OCI-LY1 (cell line): ENCODE results near the gene CUX1.
A peak's percentile ranks its signal among the peaks of the same experiment; 100 is the strongest.
"Not testable (repeated sequence)": the region's sequence is repeated elsewhere in the genome, so short reads cannot be mapped to it uniquely, and the experiment has no call there.

Experiments
- H2AFZ ChIP-seq: fragments of 200-600 bp; sonication (generic), shearing (Covaris generic); 2 replicates; pipeline ENCODE4 v1.6.0; 2014; ENCODE audit warnings: antibody characterized with exemption, mild to moderate bottlenecking, low read length
- H3F3A ChIP-seq: fragments of 200-600 bp; sonication (generic), shearing (Covaris generic); 2 replicates; pipeline ENCODE4 v1.6.0; 2014; ENCODE audit warnings: mild to moderate bottlenecking, antibody characterized with exemption, low read length, moderate library complexity; ENCODE audit not compliant: insufficient read depth
- H3K27ac ChIP-seq: fragments of 200-600 bp; sonication (generic); 2 replicates; pipeline ENCODE4 v1.5.1; 2014; ENCODE audit warnings: low read length, mixed run types, mild to moderate bottlenecking, low read depth; ENCODE audit not compliant: poor library complexity, severe bottlenecking
- H3K27me3 ChIP-seq: fragments of 200-600 bp; sonication (generic); 2 replicates; pipeline ENCODE4 v1.6.0; 2014; ENCODE audit warnings: antibody characterized with exemption, mild to moderate bottlenecking, low read length, moderate library complexity; ENCODE audit not compliant: insufficient read depth
- H3K36me3 ChIP-seq: fragments of 200-600 bp; sonication (generic); 2 replicates; pipeline ENCODE4 v1.6.1; 2014; ENCODE audit warnings: mild to moderate bottlenecking, antibody characterized with exemption, low read length, moderate library complexity, mixed read lengths; ENCODE audit not compliant: insufficient read depth
- H3K4me1 ChIP-seq: fragments of 200-600 bp; sonication (generic); 2 replicates; pipeline ENCODE4 v1.5.1; 2014; ENCODE audit warnings: mild to moderate bottlenecking, low read length, moderate library complexity; ENCODE audit not compliant: insufficient read depth, severe bottlenecking
- H3K4me2 ChIP-seq: fragments of 200-600 bp; sonication (generic), shearing (Covaris generic); 2 replicates; pipeline ENCODE4 v1.6.1; 2014; ENCODE audit warnings: low read length
- H3K4me3 ChIP-seq: fragments of 200-600 bp; sonication (generic); 2 replicates; pipeline ENCODE4 v1.5.1; 2014; ENCODE audit warnings: low read length, low read depth, mild to moderate bottlenecking, mixed read lengths; ENCODE audit not compliant: poor library complexity, severe bottlenecking
- H3K79me2 ChIP-seq: fragments of 200-600 bp; shearing (Covaris generic); 2 replicates; pipeline ENCODE4 v1.6.1; 2016; ENCODE audit warnings: mixed run types, low read length, mixed read lengths; ENCODE audit not compliant: insufficient read depth
- H3K9ac ChIP-seq: fragments of 200-600 bp; sonication (generic), shearing (Covaris generic); 2 replicates; pipeline ENCODE4 v1.6.1; 2014; ENCODE audit warnings: mild to moderate bottlenecking, low read length, mixed read lengths
- H3K9me2 ChIP-seq: fragments of 200-600 bp; sonication (generic), shearing (Covaris generic); 2 replicates; pipeline ENCODE4 v1.6.1; 2014; ENCODE audit warnings: low read depth, mild to moderate bottlenecking, low read length, mixed read lengths
- H3K9me3 ChIP-seq: fragments of 200-600 bp; shearing (Covaris generic); 2 replicates; pipeline ENCODE4 v1.6.1; 2014; ENCODE audit warnings: low read length, mixed read lengths
- H4K20me1 ChIP-seq: fragments of 200-600 bp; sonication (generic), shearing (Covaris generic); 2 replicates; pipeline ENCODE4 v1.6.0; 2016; ENCODE audit warnings: mild to moderate bottlenecking, low read length; ENCODE audit not compliant: insufficient read depth
- EZH2 ChIP-seq: fragments of 200-600 bp; sonication (generic), shearing (Covaris generic); IDR thresholded peaks from 2 replicates; pipeline ENCODE4 v1.8.0; 2017; ENCODE audit warnings: borderline replicate concordance, mixed run types, mild to moderate bottlenecking, antibody characterized with exemption, low read length, moderate library complexity, mixed read lengths
- TF ChIP-seq, protein P1 (sequence below): fragments of 200-600 bp; sonication (generic), shearing (Covaris generic); IDR thresholded peaks from 2 replicates; pipeline ENCODE4 v1.5.1; 2017; ENCODE audit warnings: mild to moderate bottlenecking, antibody characterized with exemption, low read length, moderate library complexity, mixed read lengths

The CUX1 gene

DNA sequence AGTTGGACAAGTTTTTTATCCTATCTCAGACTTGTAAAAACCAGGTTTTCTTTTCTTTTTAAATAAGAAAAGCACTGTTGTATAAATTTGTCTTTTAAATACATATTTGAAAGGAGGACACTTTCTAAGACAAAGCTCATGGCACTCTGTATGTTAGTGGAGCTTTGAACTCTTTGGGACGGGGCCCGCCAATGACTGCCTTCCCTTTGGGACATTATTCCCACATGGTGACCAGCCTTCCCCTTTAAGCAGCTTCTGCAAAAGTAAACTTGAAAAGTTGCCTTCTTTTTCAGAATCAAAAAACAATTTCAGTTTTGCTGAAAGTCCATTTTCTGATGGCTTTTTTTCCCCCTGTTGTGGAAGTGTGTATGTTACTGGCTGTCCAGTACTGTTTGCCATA, 1.8 kb downstream of the CUX1 start:
- peaks cover 38% of the 10 kb centered on the region; the same call in 1 of the 2 replicates for H3K36me3 ChIP-seq
- H2AFZ ChIP-seq = no peak overlapping the region
- peaks cover 71% of the 10 kb centered on the region for H3K79me2 ChIP-seq
- H3K4me3 ChIP-seq = peak overlapping the region; percentile 85
- H3K27me3 ChIP-seq = no peaks in the 10 kb centered on the region
- H3K4me1 ChIP-seq = peaks cover 75% of the 10 kb centered on the region
- H3K4me2 ChIP-seq = peak overlapping the region; percentile 91
- no peaks in the 10 kb centered on the region for H4K20me1 ChIP-seq
- H3K9me2 ChIP-seq = no peaks in the 10 kb centered on the region
- H3K9ac ChIP-seq = peak overlapping the region; percentile 93
- no peak for TF ChIP-seq EZH2
- TF ChIP-seq, protein P1, sequence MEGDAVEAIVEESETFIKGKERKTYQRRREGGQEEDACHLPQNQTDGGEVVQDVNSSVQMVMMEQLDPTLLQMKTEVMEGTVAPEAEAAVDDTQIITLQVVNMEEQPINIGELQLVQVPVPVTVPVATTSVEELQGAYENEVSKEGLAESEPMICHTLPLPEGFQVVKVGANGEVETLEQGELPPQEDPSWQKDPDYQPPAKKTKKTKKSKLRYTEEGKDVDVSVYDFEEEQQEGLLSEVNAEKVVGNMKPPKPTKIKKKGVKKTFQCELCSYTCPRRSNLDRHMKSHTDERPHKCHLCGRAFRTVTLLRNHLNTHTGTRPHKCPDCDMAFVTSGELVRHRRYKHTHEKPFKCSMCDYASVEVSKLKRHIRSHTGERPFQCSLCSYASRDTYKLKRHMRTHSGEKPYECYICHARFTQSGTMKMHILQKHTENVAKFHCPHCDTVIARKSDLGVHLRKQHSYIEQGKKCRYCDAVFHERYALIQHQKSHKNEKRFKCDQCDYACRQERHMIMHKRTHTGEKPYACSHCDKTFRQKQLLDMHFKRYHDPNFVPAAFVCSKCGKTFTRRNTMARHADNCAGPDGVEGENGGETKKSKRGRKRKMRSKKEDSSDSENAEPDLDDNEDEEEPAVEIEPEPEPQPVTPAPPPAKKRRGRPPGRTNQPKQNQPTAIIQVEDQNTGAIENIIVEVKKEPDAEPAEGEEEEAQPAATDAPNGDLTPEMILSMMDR = no peak
- H3F3A ChIP-seq = no peaks in the 10 kb centered on the region
- no peaks in the 10 kb centered on the region for H3K9me3 ChIP-seq
- peak overlapping the region; percentile 86 for H3K27ac ChIP-seq

DNA sequence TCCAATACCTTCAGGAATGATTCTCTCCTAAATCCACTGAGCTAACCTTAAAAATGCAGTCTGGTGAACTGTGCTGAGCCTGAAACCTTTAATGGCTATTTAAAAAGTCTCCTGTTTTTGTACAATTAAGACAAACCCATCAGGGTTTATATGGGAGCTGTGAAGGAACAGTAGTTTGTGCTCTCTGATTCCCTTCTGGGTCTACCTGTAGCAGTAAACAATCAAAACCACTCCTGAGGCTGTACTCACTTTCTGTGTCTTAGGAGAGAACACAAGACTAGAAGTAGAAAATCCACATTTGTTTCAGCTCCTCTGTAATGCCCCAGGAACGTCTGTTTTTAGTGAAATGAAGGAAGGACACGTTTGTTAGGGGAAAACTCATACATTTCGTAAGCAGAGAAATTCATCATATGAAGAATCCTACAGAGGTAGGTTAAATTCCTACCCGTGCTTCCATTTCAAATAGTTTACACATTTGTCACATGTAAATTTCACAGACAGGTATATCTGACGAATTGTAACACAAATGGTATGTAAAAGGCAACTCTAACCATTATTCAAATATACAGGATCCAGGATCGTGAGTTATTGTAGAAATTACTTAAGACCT, 2.6 kb downstream of the CUX1 start:
- H3K36me3 ChIP-seq = peaks cover 43% of the 10 kb centered on the region; the same call in 1 of the 2 replicates
- peak overlapping the region; percentile 91 for H3K4me2 ChIP-seq
- peak overlapping the region; percentile 93 for H3K9ac ChIP-seq
- H3K9me2 ChIP-seq = no peaks in the 10 kb centered on the region
- peaks cover 75% of the 10 kb centered on the region for H3K4me1 ChIP-seq
- no peak overlapping the region for H2AFZ ChIP-seq
- H4K20me1 ChIP-seq = no peaks in the 10 kb centered on the region
- H3K79me2 ChIP-seq = peaks cover 79% of the 10 kb centered on the region
- H3K4me3 ChIP-seq = peak overlapping the region; percentile 85
- no peaks in the 10 kb centered on the region for H3F3A ChIP-seq
- no peaks in the 10 kb centered on the region for H3K9me3 ChIP-seq
- TF ChIP-seq, protein P1 = no peak
- TF ChIP-seq EZH2 = no peak
- peak overlapping the region; percentile 86 for H3K27ac ChIP-seq
- no peaks in the 10 kb centered on the region for H3K27me3 ChIP-seq

- no peak for TF ChIP-seq EZH2
- TF ChIP-seq, protein P1 = no peak
- Histone ChIP-seq H3K36me3 (peaks cover 50% of the 10 kb centered on the region; the same call in 1 of the 2 replicates), H4K20me1 (no peaks in the 10 kb centered on the region), H3K27ac (peak overlapping the region; percentile 86), H2AFZ (no peak overlapping the region), H3K9me2 (no peaks in the 10 kb centered on the region), H3F3A (no peaks in the 10 kb centered on the region), H3K9me3 (no peaks in the 10 kb centered on the region), H3K4me1 (peaks cover 79% of the 10 kb centered on the region), H3K4me3 (peak overlapping the region; percentile 85), H3K79me2 (peaks cover 86% of the 10 kb centered on the region), H3K4me2 (peak overlapping the region; percentile 91), H3K27me3 (no peaks in the 10 kb centered on the region), H3K9ac (peak overlapping the region; percentile 93)
Measured at GRCh38 chr7:101820703-101821102, 3.3 kb downstream of the CUX1 start.

GRCh38 chr7:101822632-101823031, 5.2 kb downstream of the CUX1 start:
- not testable (repeated sequence) for H3K9me3 ChIP-seq, H2AFZ ChIP-seq, H3K9me2 ChIP-seq, H3F3A ChIP-seq, H4K20me1 ChIP-seq, H3K27me3 ChIP-seq
- peaks cover 57% of the 10 kb centered on the region; the same call in 1 of the 2 replicates for H3K36me3 ChIP-seq
- peaks cover 98% of the 10 kb centered on the region for H3K79me2 ChIP-seq
- H3K4me2 ChIP-seq = peak overlapping the region; percentile 75
- H3K27ac ChIP-seq = peak overlapping the region; percentile 86
- H3K9ac ChIP-seq = peak overlapping the region; percentile 65
- H3K4me3 ChIP-seq = peak overlapping the region; percentile 85
- H3K4me1 ChIP-seq = peaks cover 98% of the 10 kb centered on the region
